Measurements from ENCODE around the gene PCP4L1. TPM values are rescaled to one million over a fixed set of nuclear protein-coding genes. Genes with fewer than 3 reads are reported as not detected.
"Not testable (repeated sequence)": the region's sequence is repeated elsewhere in the genome, so short reads cannot be mapped to it uniquely, and the experiment has no call there.

PCP4L1 gene
- total RNA-seq, 1 donor = not detected

DNA sequence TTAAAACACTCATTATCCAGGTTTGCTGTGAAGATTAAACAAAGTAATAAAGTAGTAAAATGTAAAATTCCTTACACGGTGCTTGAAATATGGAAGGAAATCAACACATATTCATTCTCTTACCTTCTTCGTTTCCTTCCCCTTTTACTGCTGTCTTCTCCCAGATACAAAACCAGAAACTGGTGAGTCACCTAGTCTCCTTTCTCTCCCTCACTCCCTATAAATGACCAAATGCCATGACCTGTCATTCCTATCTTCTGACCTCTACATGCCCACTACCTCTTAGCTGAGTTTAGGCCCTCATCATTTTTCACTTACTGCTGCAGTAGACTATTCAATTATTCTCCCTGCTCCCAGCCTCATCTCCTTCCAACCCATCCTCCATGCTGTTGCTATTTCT lies 16.2 kb upstream of the PCP4L1 start:
- no peak overlapping the region for H3K4me3 ChIP-seq (ENCODE audit: low read depth, low read length)
- TF ChIP-seq, protein P1, sequence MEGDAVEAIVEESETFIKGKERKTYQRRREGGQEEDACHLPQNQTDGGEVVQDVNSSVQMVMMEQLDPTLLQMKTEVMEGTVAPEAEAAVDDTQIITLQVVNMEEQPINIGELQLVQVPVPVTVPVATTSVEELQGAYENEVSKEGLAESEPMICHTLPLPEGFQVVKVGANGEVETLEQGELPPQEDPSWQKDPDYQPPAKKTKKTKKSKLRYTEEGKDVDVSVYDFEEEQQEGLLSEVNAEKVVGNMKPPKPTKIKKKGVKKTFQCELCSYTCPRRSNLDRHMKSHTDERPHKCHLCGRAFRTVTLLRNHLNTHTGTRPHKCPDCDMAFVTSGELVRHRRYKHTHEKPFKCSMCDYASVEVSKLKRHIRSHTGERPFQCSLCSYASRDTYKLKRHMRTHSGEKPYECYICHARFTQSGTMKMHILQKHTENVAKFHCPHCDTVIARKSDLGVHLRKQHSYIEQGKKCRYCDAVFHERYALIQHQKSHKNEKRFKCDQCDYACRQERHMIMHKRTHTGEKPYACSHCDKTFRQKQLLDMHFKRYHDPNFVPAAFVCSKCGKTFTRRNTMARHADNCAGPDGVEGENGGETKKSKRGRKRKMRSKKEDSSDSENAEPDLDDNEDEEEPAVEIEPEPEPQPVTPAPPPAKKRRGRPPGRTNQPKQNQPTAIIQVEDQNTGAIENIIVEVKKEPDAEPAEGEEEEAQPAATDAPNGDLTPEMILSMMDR (IDR thresholded peaks at IDR 0.05; ENCODE audit: insufficient read depth, low read depth, low read length) = no peak
- no peak for DNase-seq (ENCODE audit: low read depth)

DNA sequence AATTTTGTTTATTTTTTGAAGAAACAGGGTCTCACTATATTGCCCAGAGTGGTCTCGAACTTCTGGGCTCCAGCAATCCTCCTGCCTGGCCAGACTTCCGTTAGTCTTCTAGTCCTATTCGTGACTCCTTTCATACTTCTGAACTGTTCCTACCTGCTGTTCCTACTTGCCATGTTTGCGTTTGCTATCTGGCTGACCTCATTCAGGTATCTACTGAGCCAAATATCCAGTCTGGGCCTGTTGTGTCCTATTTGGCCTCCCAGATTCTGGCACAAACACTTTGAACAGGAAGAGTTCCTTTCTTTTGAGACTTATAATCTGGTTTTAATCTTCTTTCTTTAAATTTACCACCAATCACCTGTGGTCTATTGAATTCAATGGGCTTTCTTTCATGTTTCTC lies 13.7 kb upstream of the PCP4L1 start:
- TF ChIP-seq, protein P1 (IDR thresholded peaks at IDR 0.05; ENCODE audit: insufficient read depth, low read depth, low read length) = no peak
- no peak for DNase-seq (ENCODE audit: low read depth)
- H3K4me3 ChIP-seq (ENCODE audit: low read depth, low read length) = no peak overlapping the region

DNA sequence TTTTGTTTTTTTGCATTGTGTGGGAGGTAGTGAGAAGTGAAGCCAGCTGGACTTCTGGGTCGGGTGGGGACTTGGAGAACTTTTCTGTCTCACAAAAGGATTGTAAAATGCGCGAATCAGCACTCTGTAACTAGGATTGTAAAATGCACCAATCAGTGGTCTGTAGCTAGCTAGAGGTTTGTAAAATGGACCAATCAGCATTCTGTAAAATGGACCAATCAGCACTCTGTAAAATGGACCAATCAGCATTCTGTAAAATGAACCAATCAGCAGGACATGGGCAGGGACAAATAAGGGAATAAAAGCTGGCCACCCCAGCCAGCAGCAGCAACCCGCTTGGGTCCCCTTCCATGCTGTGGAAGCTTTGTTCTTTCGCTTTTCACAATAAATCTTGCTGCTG lies 8.4 kb upstream of the PCP4L1 start:
- not testable (repeated sequence) for DNase-seq (ENCODE audit: low read depth); H3K4me3 ChIP-seq (ENCODE audit: low read depth, low read length)

DNA sequence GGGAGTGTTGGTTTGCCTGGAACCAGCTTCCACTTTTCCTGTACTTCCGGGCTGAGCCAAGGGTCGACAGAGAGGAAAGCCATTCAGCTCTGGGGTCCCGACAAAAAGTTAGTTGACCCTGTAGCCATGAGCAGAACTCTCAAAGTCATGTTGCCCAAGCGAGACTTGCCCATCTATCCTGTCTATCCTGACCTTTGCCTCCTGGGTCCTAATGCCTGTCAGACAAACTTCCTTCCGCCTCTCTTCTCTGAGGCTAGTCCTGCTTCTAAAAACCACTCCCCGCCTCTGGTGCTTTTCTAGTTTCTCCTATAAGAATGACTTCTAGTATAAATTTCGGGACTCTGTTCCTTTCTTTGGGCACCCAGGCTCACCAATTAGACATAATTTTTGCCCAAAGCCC lies 7.7 kb upstream of the PCP4L1 start:
- DNase-seq (ENCODE audit: low read depth) = no peak
- no peak overlapping the region for H3K4me3 ChIP-seq (ENCODE audit: low read depth, low read length)
- TF ChIP-seq, protein P1 (IDR thresholded peaks at IDR 0.05; ENCODE audit: insufficient read depth, low read depth, low read length) = no peak

DNA sequence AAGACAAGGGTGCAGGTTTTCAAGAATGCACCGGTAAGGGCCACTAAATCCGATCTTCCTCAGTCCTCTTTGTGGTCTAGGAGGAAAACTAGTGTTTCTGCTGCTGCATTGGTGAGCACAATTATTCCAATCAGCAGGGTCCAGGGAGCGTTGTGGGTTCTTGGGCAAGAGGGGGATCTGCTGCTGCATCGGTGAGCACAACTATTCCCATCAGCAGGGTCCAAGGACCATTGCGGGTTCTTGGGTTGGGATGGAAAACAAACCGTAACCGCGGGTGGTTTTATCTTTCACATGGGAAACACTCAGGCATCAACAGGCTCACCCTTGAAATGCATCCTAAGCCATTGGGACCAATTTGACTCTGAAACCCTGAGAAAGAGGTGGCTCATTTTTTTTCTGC lies 7.0 kb upstream of the PCP4L1 start:
- no peak for DNase-seq (ENCODE audit: low read depth)
- H3K4me3 ChIP-seq (ENCODE audit: low read depth, low read length) = no peak overlapping the region
- TF ChIP-seq, protein P1 (IDR thresholded peaks at IDR 0.05; ENCODE audit: insufficient read depth, low read depth, low read length) = no peak

DNA sequence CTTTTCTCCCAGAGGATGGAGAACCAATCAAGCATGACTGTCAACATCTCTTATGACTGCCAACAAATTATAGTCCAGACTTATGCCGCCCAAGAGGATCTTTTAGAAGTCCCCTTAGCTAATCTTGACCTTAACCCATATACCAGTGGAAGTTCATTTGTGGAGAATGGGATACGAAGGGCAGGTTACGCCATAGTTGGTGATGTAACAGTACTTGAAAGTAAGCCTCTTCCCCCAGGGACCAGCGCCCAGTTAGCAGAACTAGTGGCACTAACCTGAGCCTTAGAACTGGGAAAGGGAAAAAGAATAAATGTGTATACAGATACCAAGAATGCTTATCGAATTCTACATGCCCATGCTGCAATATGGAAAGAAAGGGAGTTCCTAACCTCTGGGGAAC lies 3.2 kb upstream of the PCP4L1 start:
- not testable (repeated sequence) for H3K4me3 ChIP-seq (ENCODE audit: low read depth, low read length)

DNA sequence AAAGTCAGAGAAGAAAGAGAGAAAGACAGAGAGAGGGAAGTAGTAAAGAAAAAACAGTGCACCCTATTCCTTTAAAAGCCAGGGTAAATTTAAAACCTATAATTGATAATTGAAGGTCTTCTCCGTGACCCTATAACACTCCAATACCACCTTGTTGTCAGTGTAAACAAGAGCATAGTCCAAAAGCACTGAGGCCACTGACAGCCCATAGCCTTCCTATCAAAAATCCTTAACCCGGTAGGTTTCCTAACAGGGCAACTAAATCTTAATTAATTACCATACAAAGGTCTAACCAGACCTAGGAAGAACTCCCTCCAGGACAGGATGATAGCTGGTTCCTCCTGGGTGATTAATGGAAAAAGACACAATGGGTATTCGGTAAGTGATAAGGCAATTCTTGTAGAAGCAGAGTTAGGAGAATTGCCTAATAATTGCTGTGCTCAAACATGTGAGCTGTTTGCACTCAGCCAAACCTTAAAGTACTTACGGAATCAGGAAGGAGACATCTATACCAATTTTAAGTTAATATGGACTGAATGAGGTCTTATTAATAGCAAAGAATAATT lies 2.5 kb upstream of the PCP4L1 start:
- H3K4me3 ChIP-seq (ENCODE audit: low read depth, low read length); DNase-seq (ENCODE audit: low read depth): not testable (repeated sequence)

More for the DNA sequence above, 3.2 kb upstream of the PCP4L1 start:
- not testable (repeated sequence) for DNase-seq (ENCODE audit: low read depth)

DNA sequence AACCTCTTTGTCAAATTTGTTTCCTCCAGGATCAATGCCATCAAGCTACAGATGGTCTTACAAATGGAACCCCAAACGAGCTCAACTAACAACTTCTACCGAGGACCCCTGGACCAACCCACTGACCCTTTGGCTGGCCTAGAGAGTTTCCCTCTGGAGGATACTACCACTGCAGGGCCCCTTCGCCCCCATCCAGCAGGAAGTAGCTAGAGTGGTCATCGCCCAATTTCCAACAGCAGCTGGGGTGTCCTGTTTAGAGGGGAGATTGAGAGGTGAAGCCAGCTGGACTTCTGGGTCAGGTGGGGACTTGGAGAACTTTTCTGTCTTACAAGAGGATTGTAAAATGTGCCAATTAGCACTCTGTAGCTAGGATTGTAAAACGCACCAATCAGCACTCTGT lies 1.4 kb upstream of the PCP4L1 start:
- DNase-seq (ENCODE audit: low read depth); H3K4me3 ChIP-seq (ENCODE audit: low read depth, low read length): not testable (repeated sequence)

DNA sequence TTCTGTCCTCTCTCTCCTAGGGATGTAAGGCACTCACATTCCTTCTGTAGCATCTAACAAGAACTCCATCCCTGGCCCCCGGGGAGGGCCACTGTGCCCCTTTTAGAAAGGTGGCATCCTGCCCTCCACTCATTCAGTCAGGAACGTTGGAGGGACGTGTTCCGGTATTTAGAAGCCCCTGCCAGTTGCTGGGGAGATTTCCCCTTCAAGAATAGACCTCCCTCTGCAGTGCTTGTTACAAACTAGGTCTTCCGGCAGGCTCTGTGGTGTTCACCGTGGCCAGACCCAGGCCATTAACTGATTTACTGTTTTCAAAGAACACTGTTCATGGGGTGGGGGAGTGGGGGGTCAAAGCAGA lies 779 bp downstream of the PCP4L1 start:
- H3K4me3 ChIP-seq (ENCODE audit: low read depth, low read length) = no peak overlapping the region
- TF ChIP-seq, protein P1 (IDR thresholded peaks at IDR 0.05; ENCODE audit: insufficient read depth, low read depth, low read length) = no peak
- DNase-seq (ENCODE audit: low read depth) = no peak

Measured in fibroblast of villous mesenchyme (primary cell).